Kidney (tissue), 14 donors: Measurements from ENCODE around the gene SLC12A3. TPM values are rescaled to one million over a fixed set of nuclear protein-coding genes. Genes with fewer than 3 reads are reported as not detected.

Source experiments
- DNase-seq, 5 donors: peaks; one replicate each; pipeline ENCODE4 v3.0.0-alpha.2; 2013 to 2020
- FAIRE-seq: peaks from 2 replicates; lab custom pipeline; 2012; peaks lifted over from hg19 to GRCh38; lab: Jason Lieb, UNC
- H3K27ac ChIP-seq, 2 donors: one replicate each; pipeline ENCODE4 v1.7.0; 2013; ENCODE audit warnings: low read depth in 2 of 2, low read length in 2 of 2, inconsistent platforms in 1 of 2
- H3K27me3 ChIP-seq: one replicate; pipeline ENCODE4 v1.7.1; 2013; ENCODE audit warnings: low read length, inconsistent platforms; ENCODE audit not compliant: control insufficient read depth, insufficient read depth
- H3K36me3 ChIP-seq, 3 donors: one replicate each; pipeline versions ENCODE4 v1.7.0 to v1.7.1; 2013; ENCODE audit warnings: low read length in 3 of 3, control low read depth in 1 of 3, inconsistent platforms in 1 of 3; ENCODE audit not compliant: insufficient read depth in 3 of 3, control insufficient read depth in 2 of 3
- H3K4me1 ChIP-seq, 3 donors: one replicate each; pipeline versions ENCODE4 v1.7.0 to v1.7.1; 2013; ENCODE audit warnings: low read length in 3 of 3, inconsistent platforms in 1 of 3, low read depth in 1 of 3; ENCODE audit not compliant: control insufficient read depth in 2 of 3, insufficient read depth in 2 of 3
- H3K4me3 ChIP-seq, 3 donors: one replicate each; pipeline versions ENCODE4 v1.7.0 to v1.8.1; 2013; ENCODE audit warnings: low read length in 3 of 3, control low read depth in 1 of 3, inconsistent platforms in 1 of 3
- H3K9ac ChIP-seq, 3 donors: one replicate each; pipeline versions ENCODE4 v1.7.0 to v1.7.1; 2013; ENCODE audit warnings: low read length in 3 of 3, control low read depth in 1 of 3, inconsistent platforms in 1 of 3
- H3K9me3 ChIP-seq, 3 donors: one replicate each; pipeline versions ENCODE4 v1.7.0 to v1.7.1; 2013; ENCODE audit warnings: low read length in 3 of 3, control low read depth in 1 of 3, inconsistent platforms in 1 of 3; ENCODE audit not compliant: control insufficient read depth in 2 of 3, insufficient read depth in 1 of 3
- CTCF ChIP-seq: IDR thresholded peaks from 3 replicates; pipeline ENCODE4 v1.5.1; 2012; ENCODE audit warnings: mild to moderate bottlenecking, moderate library complexity, borderline replicate concordance; ENCODE audit not compliant: insufficient read depth; ENCODE audit errors: extremely low read depth
- intact Hi-C: fragments of 100-400 bp; cut with DNase I; formaldehyde crosslinking; loops from one replicate; pipeline ENCODE4 v1.11.1; 2022
- polyA plus RNA-seq: library from polyadenylated mRNA; stranded (reverse); fragments of 350-450 nt; fragmentation: Illumina TruSeq; extraction: RNeasy Lipid Tissue Mini Kit (QIAGEN cat#74804); gene quantifications from one replicate; pipeline ENCODE4 v1.2.3, GENCODE V29; 2014; ENCODE audit warnings: low read depth, low replicate concordance; ENCODE audit not compliant: insufficient read depth
- total RNA-seq: library from RNA; stranded (reverse); fragmentation: NEBNext Ultra II Directional; extraction: Animal tissue kit (Norgen Biotek cat#: 25700); gene quantifications from one replicate; pipeline ENCODE4 v1.2.1, GENCODE V29; 2021
- donor health status: control.
- donor health status: control.
- donor health status: control.
- donor health status: control.
- donor health status: control.
- donor health status: DM: yes; HTN: yes; CAD: no.
- donor health status: Normal renal cell carcinoma (clear cell type).

Gene SLC12A3
- total and polyA plus RNA-seq, 2 donors from 2014 or later, result 5.4 to 277 TPM

- peak in 1 of 5 donors; percentile 19 for DNase-seq
- intact Hi-C loops, result no loop called here
- Histone ChIP-seq H3K27me3 (no peaks in the 10 kb centered on the region), H3K9ac (no peak overlapping the region), H3K4me1 (peaks cover 8 to 44% (median 30%) of the 10 kb centered on the region in 3 donors), H3K27ac (no peak overlapping the region), H3K9me3 (no peaks in the 10 kb centered on the region), H3K36me3 (no peaks in the 10 kb centered on the region), H3K4me3 (no peak overlapping the region)
- no peak for TF ChIP-seq CTCF
- no peak for FAIRE-seq
Measured at GRCh38 chr16:56852968-56853367, 12.0 kb upstream of the SLC12A3 start.

DNA sequence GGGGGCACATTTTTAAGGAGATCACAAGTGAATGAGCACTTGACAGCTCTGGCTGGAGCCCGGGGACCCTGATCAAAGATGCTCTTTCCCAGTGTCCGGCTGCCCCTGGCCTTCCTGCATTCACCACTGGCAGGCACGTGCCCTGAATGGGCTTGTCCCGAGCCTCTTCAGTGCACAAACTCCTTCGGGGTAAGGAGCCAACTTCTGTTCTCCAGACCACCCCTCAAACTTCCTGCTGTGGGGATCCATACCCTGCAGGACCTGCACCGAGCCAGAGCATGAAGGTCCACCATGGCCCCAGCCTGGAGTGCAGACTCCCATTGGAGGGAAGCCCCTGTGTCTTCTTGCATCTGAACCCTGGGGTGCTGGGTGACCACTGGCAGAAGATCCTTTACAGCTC is 9.8 kb upstream of the SLC12A3 start:
- H3K4me1 ChIP-seq, result peaks cover 0 to 23% (median 12%) of the 10 kb centered on the region in 3 donors
- FAIRE-seq, result no peak
- no peaks in the 10 kb centered on the region for H3K36me3 ChIP-seq
- H3K9ac ChIP-seq, result no peak overlapping the region
- no peak overlapping the region for H3K4me3 ChIP-seq
- no peaks in the 10 kb centered on the region for H3K9me3 ChIP-seq
- no peaks in the 10 kb centered on the region for H3K27me3 ChIP-seq
- intact Hi-C loops, result no loop called here
- no peak for TF ChIP-seq CTCF
- H3K27ac ChIP-seq, result no peak overlapping the region
- peak in 1 of 5 donors; percentile 51 for DNase-seq

DNA sequence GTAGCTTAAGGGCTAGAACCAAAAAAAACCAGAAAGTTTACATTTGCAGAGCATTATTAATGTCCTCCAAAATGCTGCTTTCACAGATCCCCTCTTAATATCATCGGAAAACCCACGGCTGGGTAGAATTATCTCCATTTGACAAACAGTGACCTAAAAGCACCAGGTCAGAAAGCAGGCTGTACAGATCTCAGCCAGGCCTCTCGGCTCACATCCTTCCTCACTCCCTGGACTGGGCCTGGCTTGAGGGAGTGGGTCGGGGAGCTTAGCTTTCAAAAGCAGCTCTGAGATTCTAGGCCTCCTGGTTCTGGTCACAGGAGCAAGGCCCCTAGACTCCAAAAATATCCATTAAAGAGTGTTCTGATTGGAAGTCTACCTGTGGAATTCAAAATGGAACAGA is 9.1 kb upstream of the SLC12A3 start:
- TF ChIP-seq CTCF, result no peak
- H3K9me3 ChIP-seq, result no peaks in the 10 kb centered on the region
- H3K27ac ChIP-seq, result peak overlapping the region in 1 of 2 donors; percentile 22
- intact Hi-C loops, result no loop called here
- peak overlapping the region in 1 of 3 donors; percentile 26 for H3K9ac ChIP-seq
- H3K4me3 ChIP-seq, result no peak overlapping the region
- peaks cover 0 to 21% (median 10%) of the 10 kb centered on the region in 3 donors for H3K4me1 ChIP-seq
- no peak for FAIRE-seq
- DNase-seq, result peak in 1 of 5 donors; percentile 26
- no peaks in the 10 kb centered on the region for H3K27me3 ChIP-seq
- no peaks in the 10 kb centered on the region for H3K36me3 ChIP-seq
